Stimulated activated naive B cell treated with anti-CD40 and anti-IgM and Interleukin-4, amounts not matched to agents 10 μg/mL and 1 μg/mL and 100 μg/mL, for 72 hours (primary cell): Measurements from ENCODE around the gene LCT.

Experiments
- ATAC-seq, 2 donors: fragments of 150-1000 bp; cut with Tn5 transposase; replicated peaks; 2 replicates each; pipeline ENCODE4 v1.10.0; 2021; ENCODE audit warnings: moderate library complexity in 1 of 2
- DNase-seq: peaks from one replicate; pipeline ENCODE4 v3.0.0; 2021
- H3K27ac Mint-ChIP-seq: one replicate; pipeline ENCODE4 v1.8.0; 2022; ENCODE audit warnings: mild to moderate bottlenecking, mixed read lengths
- H3K27me3 Mint-ChIP-seq, 2 donors: one replicate each; pipeline ENCODE4 v1.8.0; 2022; ENCODE audit warnings: mixed read lengths in 2 of 2
- H3K36me3 Mint-ChIP-seq, 2 donors: one replicate each; pipeline ENCODE4 v1.8.0; 2022; ENCODE audit warnings: mixed read lengths in 2 of 2, mild to moderate bottlenecking in 1 of 2
- H3K4me1 Mint-ChIP-seq, 2 donors: one replicate each; pipeline ENCODE4 v1.8.0; 2022; ENCODE audit warnings: mixed read lengths in 2 of 2, mild to moderate bottlenecking in 1 of 2
- H3K4me3 Mint-ChIP-seq, 2 donors: one replicate each; pipeline ENCODE4 v1.8.0; 2022; ENCODE audit warnings: mild to moderate bottlenecking in 2 of 2, mixed read lengths in 2 of 2, moderate library complexity in 1 of 2
- H3K9me3 Mint-ChIP-seq, 2 donors: one replicate each; pipeline ENCODE4 v1.8.0; 2022; ENCODE audit warnings: mixed read lengths in 2 of 2, mild to moderate bottlenecking in 1 of 2

LCT gene

DNA sequence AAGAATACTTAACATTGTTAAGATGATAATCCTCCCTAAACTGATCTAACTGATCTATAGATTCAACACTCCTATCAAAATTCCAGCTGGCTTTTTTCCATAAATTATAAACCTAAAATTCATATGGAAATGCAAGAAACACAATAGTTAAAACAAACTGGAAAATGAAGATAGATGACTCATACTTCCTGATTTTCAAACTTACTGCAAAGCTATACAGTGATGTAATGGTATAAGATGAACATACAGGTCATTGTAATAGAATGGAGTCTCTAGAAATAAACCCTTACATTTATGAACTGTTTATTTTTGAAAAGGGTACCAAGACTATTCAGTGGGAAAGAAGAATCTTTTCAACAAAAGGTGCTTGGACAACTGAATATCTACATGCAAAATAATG lies 63.1 kb downstream of the LCT start:
- Mint-ChIP-seq H3K27ac (no peak overlapping the region), H3K9me3 (no peaks in the 10 kb centered on the region), H3K4me1 (no peaks in the 10 kb centered on the region), H3K4me3 (no peak overlapping the region), H3K27me3 (no peaks in the 10 kb centered on the region), H3K36me3 (peaks cover 33 to 49% of the 10 kb centered on the region in 2 donors)
- ATAC-seq (no peak), DNase-seq (no peak)

DNA sequence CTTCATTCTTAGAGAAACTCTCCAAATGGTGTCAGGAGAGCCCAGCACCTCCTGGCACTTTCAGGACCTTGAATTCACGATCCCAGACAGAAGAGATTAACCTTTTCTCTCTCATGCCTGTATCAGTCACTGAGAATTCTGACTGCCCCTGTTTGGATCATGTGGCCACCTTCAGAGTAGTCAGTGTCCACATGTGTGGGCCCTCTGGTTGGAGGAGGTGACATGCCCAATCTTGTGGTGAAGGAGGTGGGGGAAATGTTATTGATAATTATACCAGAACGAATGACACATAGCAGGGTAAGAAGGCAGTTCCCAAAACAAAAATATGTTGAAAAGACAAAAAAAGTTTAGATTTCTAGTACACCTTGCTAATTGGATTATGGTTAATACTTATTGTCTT lies 63.7 kb downstream of the LCT start:
- Mint-ChIP-seq H3K4me3 (no peak overlapping the region), H3K27me3 (no peaks in the 10 kb centered on the region), H3K9me3 (no peaks in the 10 kb centered on the region), H3K36me3 (peaks cover 32 to 51% of the 10 kb centered on the region in 2 donors), H3K4me1 (no peaks in the 10 kb centered on the region), H3K27ac (peak overlapping the region; percentile 83)
- ATAC-seq (no peak), DNase-seq (no peak)

DNA sequence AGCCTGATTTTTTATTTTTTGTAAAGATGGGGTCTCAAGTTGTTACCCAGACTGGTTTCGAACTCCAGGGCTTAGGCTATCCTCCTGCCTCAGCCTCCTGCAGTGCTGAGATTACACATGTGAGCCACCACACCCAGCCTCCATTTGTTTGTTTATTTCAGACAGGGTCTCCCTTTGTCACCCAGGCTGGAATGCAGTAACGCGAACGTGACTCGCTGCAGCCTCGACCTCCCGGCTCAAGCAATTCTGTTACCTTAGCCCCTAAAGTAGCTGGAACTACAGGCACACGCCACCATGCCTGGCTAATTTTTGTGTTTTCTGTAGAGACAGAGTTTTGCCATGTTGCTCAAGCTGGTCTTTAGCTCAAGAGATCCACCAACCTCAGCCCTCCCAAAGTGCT lies 68.1 kb downstream of the LCT start:
- ATAC-seq (no peak), DNase-seq (no peak)
- Mint-ChIP-seq H3K4me3 (no peak overlapping the region), H3K36me3 (peaks cover 31 to 44% of the 10 kb centered on the region in 2 donors), H3K4me1 (peaks cover 0 to 2% of the 10 kb centered on the region in 2 donors), H3K9me3 (no peaks in the 10 kb centered on the region), H3K27ac (no peak overlapping the region), H3K27me3 (no peaks in the 10 kb centered on the region)

DNA sequence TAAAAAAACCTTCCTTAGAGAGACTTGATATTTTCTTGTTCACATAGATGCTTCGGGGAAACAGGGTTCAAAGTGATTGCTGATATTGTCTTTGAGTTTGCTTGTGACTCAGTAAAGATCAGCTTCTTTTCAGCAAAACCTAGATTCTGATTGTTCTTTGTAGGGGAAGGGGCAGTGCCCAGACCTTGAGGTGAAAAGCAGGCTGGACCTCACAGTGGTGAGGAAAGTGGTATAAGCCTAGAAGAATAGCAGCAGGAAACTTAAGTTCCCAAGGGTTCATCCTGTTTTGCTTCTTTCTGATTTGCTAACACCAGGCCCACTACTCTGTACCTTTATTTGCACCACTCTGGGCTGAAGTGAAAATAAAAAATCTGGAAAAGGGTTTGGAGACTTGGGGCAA lies 74.5 kb downstream of the LCT start:
- H3K36me3 Mint-ChIP-seq, result peaks cover 40% of the 10 kb centered on the region in 2 donors
- peaks cover 0 to 2% of the 10 kb centered on the region in 2 donors for H3K4me1 Mint-ChIP-seq
- ATAC-seq, result no peak
- H3K27ac Mint-ChIP-seq, result peak overlapping the region; percentile 20
- no peaks in the 10 kb centered on the region for H3K27me3 Mint-ChIP-seq
- H3K4me3 Mint-ChIP-seq, result no peak overlapping the region
- H3K9me3 Mint-ChIP-seq, result no peaks in the 10 kb centered on the region
- DNase-seq, result no peak

DNA sequence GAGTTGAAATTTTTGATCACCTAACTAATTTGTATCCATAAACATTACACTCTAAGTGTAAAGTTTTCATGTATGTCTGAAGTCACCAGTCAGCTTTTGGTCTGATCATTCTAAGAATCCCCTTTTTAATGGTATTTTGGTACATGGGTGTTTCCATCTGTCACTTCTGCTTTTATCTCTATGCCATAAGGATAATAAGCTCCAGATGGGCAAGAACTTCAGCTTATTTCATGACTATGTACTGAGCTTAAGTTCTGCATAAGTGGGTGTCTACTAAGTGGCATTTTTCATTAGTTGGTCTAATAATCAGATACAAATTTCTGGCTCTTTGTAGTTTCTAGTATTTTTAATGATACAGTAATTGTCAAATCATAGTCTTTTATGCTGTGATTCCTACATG lies 75.0 kb downstream of the LCT start:
- no peaks in the 10 kb centered on the region for H3K4me1 Mint-ChIP-seq
- H3K27me3 Mint-ChIP-seq, result no peaks in the 10 kb centered on the region
- ATAC-seq (no peak), DNase-seq (no peak)
- peaks cover 38 to 42% of the 10 kb centered on the region in 2 donors for H3K36me3 Mint-ChIP-seq
- H3K4me3 Mint-ChIP-seq, result no peak overlapping the region
- H3K27ac Mint-ChIP-seq, result no peak overlapping the region
- H3K9me3 Mint-ChIP-seq, result no peaks in the 10 kb centered on the region

DNA sequence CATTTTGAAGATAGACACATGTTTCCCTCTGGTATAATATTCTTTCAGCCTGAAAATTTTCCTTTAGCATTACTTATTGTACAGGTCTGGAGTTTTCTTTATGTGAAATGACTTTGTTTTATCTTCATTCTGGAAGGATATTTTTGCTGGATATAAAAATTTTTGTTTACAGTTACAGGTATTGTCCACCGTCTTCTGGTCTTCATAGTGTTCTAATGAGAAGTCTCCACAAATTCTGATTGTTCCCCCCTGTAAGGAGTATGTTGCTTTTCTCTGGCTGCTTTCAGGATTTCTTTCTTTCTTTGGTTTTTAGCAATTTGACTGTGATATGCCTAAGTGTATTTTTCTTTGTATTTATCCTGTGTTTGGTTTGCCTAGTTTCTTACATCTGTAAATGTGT lies 80.3 kb downstream of the LCT start:
- Mint-ChIP-seq H3K27me3 (no peaks in the 10 kb centered on the region), H3K27ac (no peak overlapping the region), H3K36me3 (peaks cover 50 to 51% of the 10 kb centered on the region in 2 donors), H3K4me3 (no peak overlapping the region), H3K4me1 (no peaks in the 10 kb centered on the region), H3K9me3 (peaks cover 4 to 11% of the 10 kb centered on the region in 2 donors)
- DNase-seq (no peak), ATAC-seq (no peak)

DNA sequence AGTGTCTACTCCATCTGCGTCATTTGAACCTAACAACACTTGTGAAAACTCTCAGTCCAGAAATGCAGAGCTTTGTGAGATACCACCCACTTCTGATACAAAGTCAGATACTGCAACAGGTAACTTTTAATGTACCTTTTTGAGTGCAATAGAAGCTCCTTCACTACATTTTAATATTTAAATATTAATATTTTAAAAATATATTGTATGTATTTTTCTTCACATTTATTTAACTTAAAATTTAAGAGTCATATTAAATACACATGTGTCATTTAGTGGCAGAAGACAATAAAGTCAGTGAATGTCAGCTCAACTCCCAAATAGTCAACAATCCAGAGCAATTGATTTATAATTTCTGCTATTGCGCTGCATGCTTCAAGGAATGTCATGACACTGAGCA lies 81.4 kb downstream of the LCT start:
- H3K27me3 Mint-ChIP-seq, result no peaks in the 10 kb centered on the region
- no peak for ATAC-seq
- H3K9me3 Mint-ChIP-seq, result peaks cover 4 to 11% of the 10 kb centered on the region in 2 donors
- H3K4me3 Mint-ChIP-seq, result no peak overlapping the region
- H3K4me1 Mint-ChIP-seq, result no peaks in the 10 kb centered on the region
- peaks cover 48 to 51% of the 10 kb centered on the region in 2 donors for H3K36me3 Mint-ChIP-seq
- no peak for DNase-seq
- H3K27ac Mint-ChIP-seq, result no peak overlapping the region

DNA sequence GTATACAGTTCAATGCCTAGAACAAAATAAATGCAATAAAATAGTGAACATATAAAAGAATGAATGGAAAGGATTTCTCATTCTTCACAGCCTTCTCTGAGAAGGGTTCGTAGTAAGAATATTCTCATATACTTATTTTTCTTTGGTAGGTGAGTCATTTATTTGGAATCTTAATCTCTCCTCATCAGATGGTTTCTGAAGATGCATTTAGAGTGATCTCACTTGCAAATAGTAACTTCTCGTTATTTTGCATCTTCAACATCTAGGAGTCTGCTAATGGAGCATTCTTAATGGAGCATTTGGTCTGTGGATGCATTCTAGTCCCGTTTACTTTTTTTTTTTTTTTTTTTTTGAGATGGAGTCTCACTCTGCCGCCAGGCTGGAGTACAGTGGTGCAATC lies 91.4 kb downstream of the LCT start:
- H3K4me1 Mint-ChIP-seq, result peaks cover 18% of the 10 kb centered on the region in 2 donors
- ATAC-seq, result no peak

DNA sequence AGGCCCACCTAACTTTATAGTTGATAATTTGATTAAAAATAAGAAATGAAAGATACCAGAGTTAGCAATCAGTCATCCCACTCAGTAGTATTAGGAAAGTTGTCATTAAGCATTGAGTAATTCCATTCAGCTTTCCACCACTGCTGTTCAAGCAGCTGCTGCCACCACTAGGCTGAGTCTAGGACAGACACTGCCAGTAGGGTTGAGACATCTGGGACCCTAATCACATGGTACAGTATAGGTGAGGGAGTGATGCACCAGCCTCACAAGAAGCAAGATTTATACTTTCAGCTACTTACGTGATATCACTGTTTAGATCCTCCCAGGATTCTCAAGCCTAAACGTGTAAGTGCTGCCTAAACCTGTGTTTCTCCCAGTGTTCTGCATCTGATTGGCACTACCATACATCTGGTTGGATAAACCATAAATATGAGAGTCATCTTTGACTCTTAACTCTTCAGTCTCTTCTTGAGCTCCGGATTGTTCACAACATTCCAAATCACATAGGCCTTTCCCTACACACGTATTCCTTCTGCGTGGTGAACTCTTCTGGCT lies 92.1 kb downstream of the LCT start:
- Mint-ChIP-seq H3K36me3 (peaks cover 15 to 32% of the 10 kb centered on the region in 2 donors), H3K4me3 (no peak overlapping the region)
- no peak for DNase-seq

More for the DNA sequence above, 91.4 kb downstream of the LCT start:
- Mint-ChIP-seq H3K36me3 (peaks cover 15 to 36% of the 10 kb centered on the region in 2 donors), H3K4me3 (no peak overlapping the region), H3K9me3 (peaks cover 0 to 1% of the 10 kb centered on the region in 2 donors), H3K27ac (no peak overlapping the region), H3K27me3 (no peaks in the 10 kb centered on the region)
- no peak for DNase-seq

DNA sequence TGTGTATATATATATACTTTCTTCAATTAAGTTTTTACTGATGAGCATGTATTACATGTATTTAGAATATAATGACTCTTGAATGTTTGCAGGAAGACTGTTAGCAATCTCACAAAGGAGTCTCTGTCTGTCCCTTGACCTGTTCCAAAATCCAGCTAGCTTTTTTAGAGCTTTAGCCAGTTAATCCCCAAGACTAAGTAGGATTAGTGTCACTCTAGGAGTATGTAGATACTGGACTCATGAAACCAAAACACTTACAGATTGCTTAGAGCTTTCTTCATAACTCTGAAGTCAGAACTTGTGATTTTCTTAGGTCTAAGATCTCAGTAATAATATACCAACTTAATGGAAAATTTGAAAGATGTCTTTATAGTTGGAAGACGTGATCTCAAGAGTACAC lies 93.1 kb downstream of the LCT start:
- DNase-seq (no peak), ATAC-seq (no peak)
- H3K9me3 Mint-ChIP-seq, result peaks cover 0 to 1% of the 10 kb centered on the region in 2 donors
- H3K4me1 Mint-ChIP-seq, result peaks cover 16 to 18% of the 10 kb centered on the region in 2 donors
- H3K4me3 Mint-ChIP-seq, result peak overlapping the region; percentile 51 to 59
- H3K36me3 Mint-ChIP-seq, result peaks cover 13 to 26% of the 10 kb centered on the region in 2 donors
- peak overlapping the region; percentile 39 for H3K27ac Mint-ChIP-seq
- no peaks in the 10 kb centered on the region for H3K27me3 Mint-ChIP-seq

More for the DNA sequence above, 92.1 kb downstream of the LCT start:
- no peak for ATAC-seq
- no peak overlapping the region for H3K27ac Mint-ChIP-seq
- peaks cover 17 to 18% of the 10 kb centered on the region in 2 donors for H3K4me1 Mint-ChIP-seq
- peaks cover 0 to 1% of the 10 kb centered on the region in 2 donors for H3K9me3 Mint-ChIP-seq
- H3K27me3 Mint-ChIP-seq, result no peaks in the 10 kb centered on the region

DNA sequence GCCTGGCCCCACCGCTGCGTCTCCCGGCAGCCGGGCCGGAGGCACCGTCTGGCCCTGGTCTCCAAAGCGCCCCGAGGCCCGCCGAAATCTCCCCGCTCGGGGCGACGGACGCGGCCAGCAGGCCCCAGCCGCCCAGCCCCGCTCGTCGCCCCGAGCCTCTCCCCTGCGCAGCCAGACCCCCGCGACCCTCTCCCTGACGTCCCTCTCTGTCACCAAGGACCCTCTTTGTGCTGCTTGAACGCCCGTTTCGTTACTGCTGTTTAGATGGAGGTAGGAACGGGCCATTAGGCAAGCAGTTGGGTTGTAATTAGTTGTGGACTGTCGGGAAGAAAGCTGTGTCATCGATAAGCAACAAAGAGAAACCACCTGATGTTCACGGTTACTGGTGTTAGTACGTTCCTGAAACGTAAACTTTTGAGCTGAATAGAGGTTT lies 94.6 kb downstream of the LCT start:
- peak; percentile 28 to 35 for ATAC-seq
- Mint-ChIP-seq H3K4me1 (peaks cover 16 to 18% of the 10 kb centered on the region in 2 donors), H3K36me3 (peaks cover 13 to 22% of the 10 kb centered on the region in 2 donors), H3K4me3 (peak overlapping the region; percentile 94 to 98), H3K9me3 (peaks cover 0 to 1% of the 10 kb centered on the region in 2 donors), H3K27ac (peak overlapping the region; percentile 99), H3K27me3 (no peaks in the 10 kb centered on the region)
- no peak for DNase-seq

DNA sequence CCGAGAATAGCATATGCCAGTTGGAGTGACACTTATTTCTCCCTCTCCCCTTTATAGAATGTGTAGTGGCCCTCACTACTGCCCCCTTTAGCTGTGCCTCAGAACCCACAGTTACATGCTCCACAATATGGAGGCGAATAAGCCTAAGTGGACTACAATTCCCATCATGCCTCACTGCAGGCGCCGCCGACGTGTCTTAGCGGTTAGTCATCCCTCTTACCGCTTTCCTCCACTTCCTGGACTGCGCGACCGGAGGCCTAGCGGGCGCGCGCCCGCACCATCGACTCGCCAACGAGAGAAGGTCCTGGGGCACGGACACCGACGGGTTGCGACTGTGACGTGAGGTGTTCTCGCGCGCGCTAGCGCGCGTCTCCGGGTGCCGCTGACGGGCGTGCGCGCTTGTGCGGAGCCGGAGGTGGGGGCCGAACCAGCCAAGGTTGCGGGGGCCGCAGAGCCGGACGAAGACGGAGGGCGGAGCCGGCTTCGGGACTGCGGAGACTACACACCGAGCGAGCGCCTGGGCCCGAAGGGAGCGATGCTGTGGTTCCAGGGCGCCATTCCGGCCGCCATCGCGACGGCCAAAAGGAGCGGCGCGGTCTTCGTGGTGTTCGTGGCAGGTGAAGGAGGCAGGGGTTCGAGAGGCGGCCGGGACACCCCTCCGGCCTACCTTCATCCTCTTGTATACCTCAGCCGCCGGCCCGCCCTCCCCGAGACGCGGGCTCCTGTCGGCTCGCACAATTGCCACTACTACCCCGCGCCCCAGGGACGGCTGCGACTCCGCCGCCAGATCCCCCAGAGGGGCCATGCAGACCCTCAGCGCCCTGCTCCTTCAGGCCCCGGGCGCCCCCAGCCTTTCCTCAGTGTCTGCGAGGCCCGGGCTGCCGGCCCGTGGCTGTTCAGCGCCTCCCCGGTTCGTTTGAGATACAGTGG lies 95.3 kb downstream of the LCT start, which contains the start of gene UBXN4:
Gene UBXN4 (plus strand): TSS at position 461 of the 930 bp plus-strand sequence. CDS start 75 bp downstream, at position 536.
- Mint-ChIP-seq H3K27me3 (no peaks in the 10 kb centered on the region), H3K4me1 (peaks cover 14% of the 10 kb centered on the region in 2 donors), H3K27ac (peak within 1 kb of the TSS; percentile 99), H3K36me3 (peaks cover 10 to 19% of the 10 kb centered on the region in 2 donors), H3K9me3 (peaks cover 0 to 1% of the 10 kb centered on the region in 2 donors), H3K4me3 (peak within 1 kb of the TSS; percentile 94 to 98)
- peak; percentile 91 for DNase-seq
- peak; percentile 93 to 94 for ATAC-seq

DNA sequence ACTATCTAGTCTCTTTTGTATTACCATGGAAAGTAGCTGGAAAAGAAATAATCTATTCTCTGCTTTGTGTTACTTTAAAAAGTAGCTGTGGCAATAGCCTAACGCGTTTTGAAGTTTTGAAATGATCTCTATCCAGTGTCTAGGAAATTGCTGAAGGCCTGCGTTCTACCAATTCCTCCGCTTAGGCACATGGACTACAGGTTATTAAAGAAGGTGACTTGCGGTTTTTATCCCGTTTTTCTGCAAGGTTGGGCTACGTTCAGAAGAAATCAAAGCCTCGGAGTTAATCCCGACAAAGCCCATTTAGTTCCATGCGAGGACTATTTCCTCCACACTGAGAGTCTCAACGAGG lies 96.0 kb downstream of the LCT start:
- ATAC-seq, result no peak

DNA sequence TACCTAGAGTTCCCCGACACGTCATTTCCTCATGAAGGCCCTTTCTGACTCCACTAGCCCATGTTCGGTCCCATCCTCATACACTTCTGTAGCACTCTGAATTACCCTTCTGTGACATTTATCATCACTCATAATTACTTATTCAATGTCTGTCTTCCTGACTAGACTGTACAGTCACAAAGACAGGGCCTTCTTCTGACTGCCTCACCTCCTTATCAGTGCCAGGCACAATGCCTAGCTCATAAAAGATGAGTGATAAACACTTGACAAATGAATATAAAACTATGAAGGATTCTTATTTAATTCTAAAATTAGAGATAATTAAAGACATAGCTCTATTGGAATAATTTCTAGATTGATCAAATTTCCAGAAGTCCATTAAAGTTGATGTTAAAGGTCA lies 96.8 kb downstream of the LCT start:
- H3K27ac Mint-ChIP-seq, result no peak overlapping the region
- no peaks in the 10 kb centered on the region for H3K27me3 Mint-ChIP-seq
- H3K4me3 Mint-ChIP-seq, result no peak overlapping the region
- H3K9me3 Mint-ChIP-seq, result peaks cover 0 to 1% of the 10 kb centered on the region in 2 donors
- DNase-seq, result no peak
- ATAC-seq, result no peak
- H3K4me1 Mint-ChIP-seq, result peaks cover 7 to 8% of the 10 kb centered on the region in 2 donors
- peaks cover 6 to 10% of the 10 kb centered on the region in 2 donors for H3K36me3 Mint-ChIP-seq

More for the DNA sequence above, 96.0 kb downstream of the LCT start:
- H3K27ac Mint-ChIP-seq, result peak overlapping the region; percentile 99
- H3K36me3 Mint-ChIP-seq, result peaks cover 6 to 13% of the 10 kb centered on the region in 2 donors
- no peaks in the 10 kb centered on the region for H3K27me3 Mint-ChIP-seq
- DNase-seq, result no peak
- peaks cover 0 to 1% of the 10 kb centered on the region in 2 donors for H3K9me3 Mint-ChIP-seq
- H3K4me1 Mint-ChIP-seq, result peaks cover 7 to 8% of the 10 kb centered on the region in 2 donors
- H3K4me3 Mint-ChIP-seq, result peak overlapping the region; percentile 94 to 98
